HCT116 (cell line): ENCODE results near the gene CLDN15. TPM values are rescaled to one million over a fixed set of nuclear protein-coding genes. Genes with fewer than 3 reads are reported as not detected.
"Not testable (repeated sequence)": the region's sequence is repeated elsewhere in the genome, so short reads cannot be mapped to it uniquely, and the experiment has no call there.

Experiments
- ATAC-seq: fragments of 200-7000 bp; cut with Tn5 transposase; 2 replicates; pipeline ENCODE4 v1.9.1; 2020; ENCODE audit warnings: mild to moderate bottlenecking, moderate library complexity
- BruUV-seq: library from RNA; stranded (reverse); fragments of 400-500 nt; replicated peaks from 2 replicates; lab custom pipeline; 2021; lab: Mats Ljungman, UMichigan
- CTCF ChIA-PET: fragments of 300-600 bp; sonication (Branson Sonifier 250); formaldehyde crosslinking; loops from one replicate; lab custom pipeline; 2021; ENCODE audit warnings: antibody characterized with exemption; lab: Charles Lee
- POLR2A ChIA-PET: fragments of 300-600, 350-600 bp; sonication (Branson Sonifier 250); formaldehyde crosslinking; loops from one replicate; lab custom pipeline; 2021; ENCODE audit warnings: antibody characterized with exemption; lab: Charles Lee
- RAD21 ChIA-PET, 2 experiments: fragments of 300-600 bp; sonication (Branson Sonifier 250); formaldehyde crosslinking; loops; one replicate each; lab custom pipeline; 2023; ENCODE audit warnings: low total read pairs in 2 of 2; ENCODE audit not compliant: uncharacterized antibody in 2 of 2, unreplicated experiment in 2 of 2, low non-redundant PET in 1 of 2; lab: Charles Lee
- DNase-seq: peaks from one replicate; pipeline ENCODE4 v3.0.0-alpha.2; 2010; ENCODE audit warnings: low read depth, low spot score
- H2AFZ ChIP-seq: fragments of 200-600 bp; shearing (Covaris generic), sonication (generic); 2 replicates; pipeline ENCODE4 v1.6.1; 2017; ENCODE audit warnings: low read depth, mixed run types, mixed read lengths, antibody characterized with exemption, low read length; ENCODE audit not compliant: poor library complexity, severe bottlenecking
- H3K27ac ChIP-seq: 2 replicates; pipeline ENCODE4 v1.5.1; 2012; ENCODE audit warnings: low read depth, low read length
- H3K27me3 ChIP-seq: fragments of 200-600 bp; sonication (generic); 2 replicates; pipeline ENCODE4 v1.6.1; 2016; ENCODE audit warnings: mixed run types, low read length, mixed read lengths; ENCODE audit not compliant: insufficient read depth
- H3K36me3 ChIP-seq, 2 experiments: fragments of 200-500 bp in 1 of 2; fragments of 200-600 bp in 1 of 2; sonication (Bioruptor generic) in 1 of 2; sonication (generic) in 1 of 2; 2 replicates each; pipeline versions ENCODE4 v1.5.1 to v1.6.1; 2014 to 2016; ENCODE audit warnings: low read length in 2 of 2, inconsistent platforms in 1 of 2, mixed read lengths in 1 of 2, mixed run types in 1 of 2; ENCODE audit not compliant: insufficient read depth in 2 of 2, control insufficient read depth in 1 of 2
- H3K4me1 ChIP-seq, 2 experiments: fragments of 200-600 bp in 1 of 2; sonication (generic) in 1 of 2; 2 replicates each; pipeline versions ENCODE4 v1.5.1 to v1.6.1; 2012 to 2017; ENCODE audit warnings: low read length in 2 of 2, inconsistent platforms in 1 of 2, mild to moderate bottlenecking in 1 of 2, mixed read lengths in 1 of 2, mixed run types in 1 of 2, moderate library complexity in 1 of 2; ENCODE audit not compliant: insufficient read depth in 2 of 2, control insufficient read depth in 1 of 2
- H3K4me2 ChIP-seq: fragments of 200-600 bp; sonication (generic); 2 replicates; pipeline ENCODE4 v1.6.1; 2017; ENCODE audit warnings: mixed run types, low read length, mixed read lengths
- H3K4me3 ChIP-seq, 2 experiments: fragments of 200-600 bp in 1 of 2; sonication (generic) in 1 of 2; replicated peaks in 1 of 2; 2 replicates each; pipeline ENCODE4 v1.5.1; 2011 to 2016; ENCODE audit warnings: low read length in 2 of 2, control low read depth in 1 of 2, low read depth in 1 of 2, mild to moderate bottlenecking in 1 of 2, mixed read lengths in 1 of 2, mixed run types in 1 of 2
- H3K79me2 ChIP-seq: fragments of 200-600 bp; sonication (generic); 2 replicates; pipeline ENCODE4 v1.6.1; 2017; ENCODE audit warnings: mild to moderate bottlenecking, mixed run types, low read length, moderate library complexity, mixed read lengths; ENCODE audit not compliant: insufficient read depth
- H3K9ac ChIP-seq: fragments of 200-600 bp; sonication (generic); 2 replicates; pipeline ENCODE4 v1.6.1; 2016; ENCODE audit warnings: low read length, mixed read lengths
- H3K9me2 ChIP-seq: fragments of 200-600 bp; sonication (generic), shearing (Covaris generic); 2 replicates; pipeline ENCODE4 v1.6.1; 2017; ENCODE audit warnings: mixed run types, mild to moderate bottlenecking, moderate library complexity; ENCODE audit not compliant: insufficient read depth
- H3K9me3 ChIP-seq, 2 experiments: fragments of 200-500 bp in 1 of 2; fragments of 200-600 bp in 1 of 2; sonication (Bioruptor generic) in 1 of 2; sonication (generic) in 1 of 2; 2 replicates each; pipeline ENCODE4 v1.6.1; 2014 to 2017; ENCODE audit warnings: low read length in 2 of 2, mixed read lengths in 2 of 2, inconsistent platforms in 1 of 2, low read depth in 1 of 2, mild to moderate bottlenecking in 1 of 2, mixed run types in 1 of 2, moderate library complexity in 1 of 2; ENCODE audit not compliant: control insufficient read depth in 1 of 2, insufficient read depth in 1 of 2
- H4K20me1 ChIP-seq: fragments of 200-600 bp; sonication (generic), shearing (Covaris generic); 2 replicates; pipeline ENCODE4 v1.6.1; 2017; ENCODE audit warnings: mixed run types, mild to moderate bottlenecking, moderate library complexity; ENCODE audit not compliant: insufficient read depth
- ATF3 ChIP-seq: IDR thresholded peaks from 2 replicates; pipeline ENCODE4 v1.6.1; 2012
- CEBPB ChIP-seq: IDR thresholded peaks from 2 replicates; pipeline ENCODE4 v1.6.1; 2012; ENCODE audit warnings: low read depth
- CTCF ChIP-seq, 3 experiments: fragments of 200-600 bp in 1 of 3; sonication (generic) in 1 of 3; IDR thresholded peaks in 2 of 3; conservative IDR thresholded peaks in 1 of 3; 2 replicates each; pipeline ENCODE4 v1.5.1; 2012 to 2017; ENCODE audit warnings: low read depth in 2 of 3, low read length in 2 of 3, antibody characterized with exemption in 1 of 3, borderline replicate concordance in 1 of 3, control low read depth in 1 of 3, mild to moderate bottlenecking in 1 of 3, mixed read lengths in 1 of 3, mixed run types in 1 of 3, moderate library complexity in 1 of 3; ENCODE audit not compliant: insufficient read depth in 1 of 3
- ELF1 ChIP-seq: IDR thresholded peaks from 2 replicates; pipeline ENCODE4 v1.6.1; 2012; ENCODE audit warnings: low read depth, borderline replicate concordance
- EZH2phosphoT487 ChIP-seq: fragments of 200-600 bp; IDR thresholded peaks from 2 replicates; pipeline ENCODE4 v1.6.1; 2018; ENCODE audit warnings: antibody characterized with exemption, borderline replicate concordance
- JUND ChIP-seq: IDR thresholded peaks from 2 replicates; pipeline ENCODE4 v1.6.1; 2012
- MAX ChIP-seq: IDR thresholded peaks from 2 replicates; pipeline ENCODE4 v1.6.1; 2012
- POLR2A ChIP-seq: IDR thresholded peaks from 2 replicates; pipeline ENCODE4 v1.7.0; 2011; ENCODE audit warnings: borderline replicate concordance; ENCODE audit not compliant: insufficient read depth, insufficient read length; ENCODE audit errors: extremely low read depth
- RAD21 ChIP-seq: IDR thresholded peaks from 2 replicates; pipeline ENCODE4 v1.6.1; 2012; ENCODE audit warnings: low read depth, mild to moderate bottlenecking
- REST ChIP-seq: IDR thresholded peaks from 2 replicates; pipeline ENCODE4 v1.6.1; 2012; ENCODE audit warnings: low read depth
- SIN3A ChIP-seq: IDR thresholded peaks from 2 replicates; pipeline ENCODE4 v1.6.1; 2012; ENCODE audit warnings: low read depth
- SP1 ChIP-seq: IDR thresholded peaks from 2 replicates; pipeline ENCODE4 v1.6.1; 2012; ENCODE audit warnings: low read depth
- SRF ChIP-seq: IDR thresholded peaks from 2 replicates; pipeline ENCODE4 v1.6.1; 2012; ENCODE audit warnings: low read depth
- YY1 ChIP-seq: IDR thresholded peaks from 2 replicates; pipeline ENCODE4 v1.6.1; 2011; ENCODE audit warnings: low read length, low read depth, moderate library complexity, mild to moderate bottlenecking; ENCODE audit not compliant: insufficient replicate concordance; ENCODE audit errors: extremely low read depth
- ZFX ChIP-seq: fragments of 450-650 bp; IDR thresholded peaks from 2 replicates; pipeline ENCODE4 v1.6.1; 2017
- ZNF274 ChIP-seq: fragments of 200-500 bp; sonication (Bioruptor generic); IDR thresholded peaks from 2 replicates; pipeline ENCODE4 v1.6.1; 2014; ENCODE audit warnings: mild to moderate bottlenecking, low read depth, low read length, inconsistent platforms
- intact Hi-C: fragments of 100-400 bp; cut with micrococcal nuclease; formaldehyde crosslinking; loops from 2 replicates; pipeline ENCODE4 v1.10.0; 2022
- total RNA-seq: library from RNA; stranded (reverse); gene quantifications from one replicate; pipeline ENCODE4 v1.2.1, GENCODE V29; 2021; ENCODE audit not compliant: unreplicated experiment

The CLDN15 gene
- total RNA-seq, 1 experiment from 2014 or later, result 16.9 TPM

GRCh38 chr7:101287032-101287431 is 49.4 kb upstream of the CLDN15 start:
- H3K79me2 ChIP-seq, result no peaks in the 10 kb centered on the region
- intact Hi-C loops, result no loop called here
- no peak overlapping the region for H2AFZ ChIP-seq
- H3K27ac ChIP-seq, result no peak overlapping the region
- ATAC-seq, result no peak
- H3K9me3 ChIP-seq, result no peaks in the 10 kb centered on the region
- peaks cover 4 to 6% of the 10 kb centered on the region in 2 experiments; a peak in 2 of 4 replicates for H3K4me1 ChIP-seq
- H3K4me3 ChIP-seq, result no peak overlapping the region
- no peaks in the 10 kb centered on the region for H3K36me3 ChIP-seq
- no peaks in the 10 kb centered on the region for H3K27me3 ChIP-seq
- DNase-seq, result no peak
- no peak overlapping the region for H3K4me2 ChIP-seq
- no peaks in the 10 kb centered on the region for H4K20me1 ChIP-seq
- RAD21 ChIA-PET, result no interaction called here
- no TSS peak for BruUV-seq
- TF ChIP-seq ATF3 (no peak), SP1 (no peak), SIN3A (no peak), POLR2A (no peak), ZNF274 (no peak), ZFX (no peak), RAD21 (no peak), SRF (no peak), EZH2phosphoT487 (no peak), YY1 (no peak), CEBPB (no peak), ELF1 (no peak), MAX (no peak), REST (no peak), CTCF (IDR thresholded peaks at IDR 0.05 in 2 of 3, conservative IDR thresholded peaks at IDR 0.05 in 1 of 3; ENCODE audit: borderline replicate concordance in 1 of 3, insufficient read depth in 1 of 3, low read depth in 2 of 3, low read length in 2 of 3) (no peak), JUND (no peak)
- POLR2A ChIA-PET, result no interaction called here
- H3K9ac ChIP-seq, result no peak overlapping the region
- H3K9me2 ChIP-seq, result no peaks in the 10 kb centered on the region
- CTCF ChIA-PET, result no interaction called here

GRCh38 chr7:101285880-101286279 is 48.3 kb upstream of the CLDN15 start:
- H3K9ac ChIP-seq, H3K4me1 ChIP-seq, H3K79me2 ChIP-seq, H3K36me3 ChIP-seq, H4K20me1 ChIP-seq, H3K9me3 ChIP-seq, POLR2A ChIA-PET, H2AFZ ChIP-seq, H3K4me2 ChIP-seq, CTCF ChIA-PET, H3K4me3 ChIP-seq, BruUV-seq, intact Hi-C loops, DNase-seq, H3K9me2 ChIP-seq, H3K27ac ChIP-seq, ATAC-seq, H3K27me3 ChIP-seq: not testable (repeated sequence)
- RAD21 ChIA-PET, result interaction anchor here in 1 of 2 experiments (1.6 kb wide), 1 partner anchor 142 kb away, joined by 4 read pairs; no protein-coding TSS in a partner anchor
